NCI-H1417 treated with DMSO at 0.1 percent for 48 hours (cell line): Measurements from ENCODE around the gene CLDN19.
"Not testable (repeated sequence)": the region's sequence is repeated elsewhere in the genome, so short reads cannot be mapped to it uniquely, and the experiment has no call there.

ENCODE experiments used
- DNase-seq: peaks from one replicate; lab custom pipeline; 2025; lab: John Stamatoyannopoulos, UW

The CLDN19 gene

GRCh38 chr1:42737986-42738677 lies 1.9 kb downstream of the CLDN19 start:
- no peak for DNase-seq

- no peak for DNase-seq
These were observed 2.8 kb downstream of the CLDN19 start for GRCh38 chr1:42737257-42737656.

GRCh38 chr1:42736571-42737200 lies 3.4 kb downstream of the CLDN19 start:
- no peak for DNase-seq

- DNase-seq: no peak
These were observed 3.9 kb downstream of the CLDN19 start for GRCh38 chr1:42736152-42736551.

GRCh38 chr1:42735477-42736105 lies 4.4 kb downstream of the CLDN19 start:
- no peak for DNase-seq

GRCh38 chr1:42735056-42735455 lies 5.0 kb downstream of the CLDN19 start:
- no peak for DNase-seq

GRCh38 chr1:42734201-42735035 lies 5.6 kb downstream of the CLDN19 start:
- no peak for DNase-seq

GRCh38 chr1:42733415-42734200 lies 6.4 kb downstream of the CLDN19 start:
- no peak for DNase-seq

- no peak for DNase-seq
These were observed 7.8 kb downstream of the CLDN19 start for GRCh38 chr1:42732126-42732680.

GRCh38 chr1:42731585-42731984 lies 8.5 kb downstream of the CLDN19 start:
- DNase-seq: no peak

GRCh38 chr1:42730988-42731387 lies 9.0 kb downstream of the CLDN19 start:
- DNase-seq: no peak

GRCh38 chr1:42730002-42730401 lies 10.0 kb downstream of the CLDN19 start:
- no peak for DNase-seq

GRCh38 chr1:42725820-42726219 lies 14.2 kb downstream of the CLDN19 start:
- not testable (repeated sequence) for DNase-seq

- no peak for DNase-seq
These were observed 16.5 kb downstream of the CLDN19 start for GRCh38 chr1:42723511-42723910.

- DNase-seq: not testable (repeated sequence)
These were observed 17.6 kb downstream of the CLDN19 start for GRCh38 chr1:42722403-42722802.

- DNase-seq: no peak
These were observed 18.1 kb downstream of the CLDN19 start for GRCh38 chr1:42721926-42722325.

GRCh38 chr1:42720868-42721267 lies 19.2 kb downstream of the CLDN19 start:
- DNase-seq: no peak

- DNase-seq: not testable (repeated sequence)
These were observed 25.6 kb downstream of the CLDN19 start for GRCh38 chr1:42714441-42714840.

- no peak for DNase-seq
These were observed 26.7 kb downstream of the CLDN19 start for GRCh38 chr1:42713293-42713692.

- DNase-seq: not testable (repeated sequence)
These were observed 27.2 kb downstream of the CLDN19 start for GRCh38 chr1:42712808-42713207.

- DNase-seq: no peak
These were observed 36.1 kb downstream of the CLDN19 start for GRCh38 chr1:42703888-42704464.
